CD14-positive monocyte (primary cell): ENCODE measurements around the gene SEL1L3. TPM values are rescaled to one million over a fixed set of nuclear protein-coding genes. Genes with fewer than 3 reads are reported as not detected.
A peak's percentile ranks its signal among the peaks of the same experiment; 100 is the strongest.

Source experiments
- DNase-seq, 3 donors: peaks; one replicate each; pipeline ENCODE4 v3.0.0-alpha.2; 2011 to 2022
- H2AFZ ChIP-seq: 2 replicates; pipeline ENCODE4 v1.6.0; 2012; ENCODE audit warnings: mild to moderate bottlenecking, low read depth, low read length, inconsistent platforms; ENCODE audit not compliant: insufficient read depth, poor library complexity, severe bottlenecking
- H3K27ac ChIP-seq, 2 donors: 1 replicate in 1 of 2; 2 replicates in 1 of 2; pipeline ENCODE4 v1.5.1; 2012 to 2013; ENCODE audit warnings: low read length in 2 of 2, control low read depth in 1 of 2, inconsistent platforms in 1 of 2, low read depth in 1 of 2, mild to moderate bottlenecking in 1 of 2
- H3K27me3 ChIP-seq, 2 donors: one replicate each; pipeline versions ENCODE4 v1.6.0 to v1.6.1; 2011 to 2013; ENCODE audit warnings: low read length in 2 of 2; ENCODE audit not compliant: control insufficient read depth in 2 of 2, insufficient read depth in 2 of 2
- H3K36me3 ChIP-seq, 2 donors: replicated peaks in 1 of 2; 1 replicate in 1 of 2; 2 replicates in 1 of 2; pipeline versions ENCODE4 v1.5.1 to v1.6.1; 2012 to 2013; ENCODE audit warnings: low read length in 2 of 2, control low read depth in 1 of 2, inconsistent platforms in 1 of 2, mild to moderate bottlenecking in 1 of 2; ENCODE audit not compliant: insufficient read depth in 2 of 2, control insufficient read depth in 1 of 2
- H3K4me1 ChIP-seq, 2 donors: 1 replicate in 1 of 2; 2 replicates in 1 of 2; pipeline versions ENCODE4 v1.5.1 to v1.6.1; 2012 to 2013; ENCODE audit warnings: low read length in 2 of 2, control low read depth in 1 of 2, inconsistent platforms in 1 of 2, mild to moderate bottlenecking in 1 of 2, moderate library complexity in 1 of 2; ENCODE audit not compliant: insufficient read depth in 2 of 2, control insufficient read depth in 1 of 2
- H3K4me2 ChIP-seq: replicated peaks from 2 replicates; pipeline ENCODE3; 2012; ENCODE audit warnings: low read length, moderate library complexity, mild to moderate bottlenecking; ENCODE audit not compliant: poor library complexity, severe bottlenecking; ENCODE audit errors: extremely low read depth
- H3K4me3 ChIP-seq, 3 experiments: fragments of 200-600 bp in 1 of 3; sonication (generic) in 1 of 3; replicated peaks in 1 of 3; 1 replicate in 2 of 3; 2 replicates in 1 of 3; pipeline ENCODE4 v1.5.1; 2011 to 2013; ENCODE audit warnings: low read length in 3 of 3, mild to moderate bottlenecking in 3 of 3, control low read depth in 2 of 3, low read depth in 2 of 3, inconsistent platforms in 1 of 3, moderate library complexity in 1 of 3
- H3K79me2 ChIP-seq: 2 replicates; pipeline ENCODE4 v1.6.0; 2012; ENCODE audit warnings: mild to moderate bottlenecking, control low read depth, inconsistent platforms, low read length, moderate library complexity; ENCODE audit not compliant: insufficient read depth
- H3K9ac ChIP-seq: 2 replicates; pipeline ENCODE4 v1.6.0; 2017; ENCODE audit warnings: low read length, mild to moderate bottlenecking; ENCODE audit not compliant: insufficient read depth, poor library complexity, severe bottlenecking
- H3K9me3 ChIP-seq, 2 donors: replicated peaks in 1 of 2; 1 replicate in 1 of 2; 2 replicates in 1 of 2; pipeline versions ENCODE4 v1.5.1 to v1.6.1; 2012 to 2013; ENCODE audit warnings: low read length in 2 of 2, control low read depth in 1 of 2; ENCODE audit not compliant: control insufficient read depth in 1 of 2, insufficient read depth in 1 of 2
- H4K20me1 ChIP-seq: 2 replicates; pipeline ENCODE4 v1.6.0; 2012; ENCODE audit warnings: mild to moderate bottlenecking, low read length, control low read depth, moderate library complexity; ENCODE audit not compliant: insufficient read depth
- H3K27ac Mint-ChIP-seq, 7 donors: one replicate each; pipeline ENCODE4 v1.8.0; 2020; ENCODE audit warnings: mild to moderate bottlenecking in 7 of 7, mixed read lengths in 7 of 7, moderate library complexity in 6 of 7, inconsistent platforms in 2 of 7
- H3K27me3 Mint-ChIP-seq, 3 donors: one replicate each; pipeline ENCODE4 v1.8.0; 2021 to 2022; ENCODE audit warnings: low read depth in 3 of 3, mild to moderate bottlenecking in 3 of 3, mixed read lengths in 3 of 3, moderate library complexity in 3 of 3, inconsistent platforms in 1 of 3
- H3K36me3 Mint-ChIP-seq, 2 donors: one replicate each; pipeline ENCODE4 v1.8.0; 2020; ENCODE audit warnings: mixed read lengths in 2 of 2, inconsistent platforms in 1 of 2, mild to moderate bottlenecking in 1 of 2
- H3K4me1 Mint-ChIP-seq: one replicate; pipeline ENCODE4 v1.8.0; 2020; ENCODE audit warnings: mild to moderate bottlenecking, mixed read lengths
- H3K4me3 Mint-ChIP-seq, 2 donors: one replicate each; pipeline ENCODE4 v1.8.0; 2020; ENCODE audit warnings: mild to moderate bottlenecking in 2 of 2, mixed read lengths in 2 of 2, moderate library complexity in 1 of 2
- H3K9me3 Mint-ChIP-seq, 7 donors: one replicate each; pipeline ENCODE4 v1.8.0; 2020 to 2022; ENCODE audit warnings: mixed read lengths in 7 of 7, mild to moderate bottlenecking in 6 of 7, moderate library complexity in 6 of 7, inconsistent platforms in 2 of 7
- CTCF ChIP-seq: fragments of 200-600 bp; IDR thresholded peaks from one replicate; pipeline ENCODE4 v1.8.0; 2022; ENCODE audit warnings: antibody characterized with exemption, mild to moderate bottlenecking
- WGBS: methylation state at CpG from one replicate; pipeline ENCODE4 v1.1.5; 2013; ENCODE audit warnings: missing lambda C conversion rate; ENCODE audit not compliant: insufficient coverage; 5-methylcytosine and 5-hydroxymethylcytosine counted together
- intact Hi-C, 2 donors: fragments of 100-400 bp; cut with micrococcal nuclease; formaldehyde crosslinking; loops; one replicate each; pipeline versions ENCODE4 v1.15.0 to v1.15.1; 2023
- polyA plus RNA-seq, 3 donors: library from polyadenylated mRNA; depleted of rRNA in 1 of 3; unstranded in 2 of 3; stranded (reverse) in 1 of 3; fragments of 300-500 nt in 2 of 3; fragments of >200 nt in 1 of 3; fragmentation: Illumina TruSeq in 2 of 3; gene quantifications; 1 replicate in 2 of 3; 2 replicates in 1 of 3; pipeline ENCODE4 v1.2.3, GENCODE V29; 2012 to 2021

The SEL1L3 gene
- polyA plus RNA-seq, 3 donors = 0.61 to 2.2 (median 1.7) TPM

- H3K27ac Mint-ChIP-seq = no peak overlapping the region
- Histone ChIP-seq H3K79me2 (no peaks in the 10 kb centered on the region), H2AFZ (no peak overlapping the region), H3K4me3 (no peak overlapping the region), H3K9ac (no peak overlapping the region), H3K27ac (no peak overlapping the region), H3K4me2 (no peak overlapping the region), H3K4me1 (no peaks in the 10 kb centered on the region), H3K27me3 (no peaks in the 10 kb centered on the region), H3K9me3 (no peaks in the 10 kb centered on the region), H3K36me3 (no peaks in the 10 kb centered on the region), H4K20me1 (no peaks in the 10 kb centered on the region)
- no peaks in the 10 kb centered on the region for H3K36me3 Mint-ChIP-seq
- intact Hi-C loops = no loop called here
- H3K9me3 Mint-ChIP-seq = no peaks in the 10 kb centered on the region
- TF ChIP-seq CTCF = no peak
- no CpG with 5 or more reads among the region's 1 CpG for WGBS
- H3K4me1 Mint-ChIP-seq = peaks cover 7% of the 10 kb centered on the region
- no peak overlapping the region for H3K4me3 Mint-ChIP-seq
- H3K27me3 Mint-ChIP-seq = peaks cover 0 to 1% (median 0%) of the 10 kb centered on the region in 3 donors
- DNase-seq = no peak
These were observed 37.5 kb upstream of the SEL1L3 start for GRCh38 chr4:25900310-25900709.

- H3K4me3 Mint-ChIP-seq = no peak overlapping the region
- H3K36me3 Mint-ChIP-seq = no peaks in the 10 kb centered on the region
- no peak overlapping the region for H3K4me3 ChIP-seq
- DNase-seq = no peak
- no peak overlapping the region for H2AFZ ChIP-seq
- no peaks in the 10 kb centered on the region for H4K20me1 ChIP-seq
- no peaks in the 10 kb centered on the region for H3K4me1 Mint-ChIP-seq
- TF ChIP-seq CTCF = no peak
- H3K4me1 ChIP-seq = no peaks in the 10 kb centered on the region
- H3K27ac Mint-ChIP-seq = peak overlapping the region in 1 of 7 donors; percentile 25
- no peaks in the 10 kb centered on the region for H3K27me3 ChIP-seq
- H3K9ac ChIP-seq = no peak overlapping the region
- no peaks in the 10 kb centered on the region for H3K36me3 ChIP-seq
- no peak overlapping the region for H3K4me2 ChIP-seq
- WGBS = 100% methylated on average over 4 of the region's 5 CpGs
- intact Hi-C loops = no loop called here
- no peaks in the 10 kb centered on the region for H3K9me3 ChIP-seq
- peaks cover 0 to 2% (median 0%) of the 10 kb centered on the region in 3 donors for H3K27me3 Mint-ChIP-seq
- H3K9me3 Mint-ChIP-seq = no peaks in the 10 kb centered on the region
- H3K79me2 ChIP-seq = no peaks in the 10 kb centered on the region
- no peak overlapping the region for H3K27ac ChIP-seq
These were observed 34.2 kb upstream of the SEL1L3 start for GRCh38 chr4:25896776-25897539.
